ENCODE measurements around the gene SGPL1.
"Not testable (repeated sequence)": the region's sequence is repeated elsewhere in the genome, so short reads cannot be mapped to it uniquely, and the experiment has no call there.

SGPL1 gene

DNA sequence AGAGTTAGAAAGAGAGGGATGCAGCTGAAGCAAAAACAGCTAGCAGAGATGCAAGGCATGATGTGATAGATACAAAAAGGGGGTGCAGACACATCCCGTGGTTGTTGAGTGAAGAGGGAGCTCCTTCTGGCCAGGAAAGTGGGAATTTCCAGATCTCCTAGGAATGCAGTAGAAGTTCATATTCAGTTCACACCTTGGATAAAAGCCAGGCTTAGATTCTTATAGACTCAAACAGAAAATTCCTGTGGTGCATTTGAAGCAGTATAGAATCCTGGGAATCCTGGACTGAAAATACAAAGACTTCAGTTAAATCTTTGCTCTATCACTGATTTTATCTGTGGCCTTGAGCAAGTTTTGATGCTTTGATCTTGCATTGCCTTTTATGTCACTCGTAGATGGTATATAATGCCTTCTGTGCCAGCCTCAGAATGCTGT is 33.9 kb downstream of the SGPL1 start:
- no peaks in the 10 kb centered on the region for H3K9me3 ChIP-seq (ENCODE audit: insufficient read depth, low read depth, low read length)
- H3K27ac ChIP-seq (ENCODE audit: low read depth, low read length): no peak overlapping the region
- no peak overlapping the region for H3K4me3 ChIP-seq (ENCODE audit: low read length)
- 97% methylated on average over 2 of the region's 2 CpGs for WGBS
- H3K27me3 ChIP-seq (ENCODE audit: insufficient read depth, low read length): no peaks in the 10 kb centered on the region
- no peak overlapping the region for H3K9ac ChIP-seq (ENCODE audit: low read depth, low read length)
- peaks cover 73% of the 10 kb centered on the region for H3K36me3 ChIP-seq (ENCODE audit: insufficient read depth, low read length)
- no peaks in the 10 kb centered on the region for H3K4me1 ChIP-seq (ENCODE audit: insufficient read depth, low read length)

DNA sequence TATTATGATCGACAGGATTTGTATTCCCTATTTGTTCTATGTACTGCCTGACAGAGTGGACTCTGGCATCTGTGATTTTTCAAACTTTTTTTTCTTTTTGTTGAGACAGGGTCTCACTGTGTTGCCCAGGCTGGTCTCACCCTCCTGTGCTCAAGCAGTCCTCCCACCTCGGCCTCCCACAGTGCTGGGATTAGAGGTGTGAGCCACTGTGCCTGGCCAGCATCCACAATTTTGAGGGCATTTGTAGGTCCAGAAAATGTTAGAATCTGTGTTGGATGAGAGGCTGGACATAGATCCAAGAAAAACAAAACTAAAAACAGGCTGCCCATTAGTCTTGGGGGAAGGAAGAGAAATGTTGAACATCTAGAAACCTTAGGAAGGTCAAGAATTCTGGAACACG is 34.3 kb downstream of the SGPL1 start:
- WGBS: 95% methylated on average over 3 of the region's 3 CpGs
- Histone ChIP-seq H3K9ac (ENCODE audit: low read depth, low read length) (no peak overlapping the region), H3K4me3 (ENCODE audit: low read length) (no peak overlapping the region), H3K9me3 (ENCODE audit: insufficient read depth, low read depth, low read length) (no peaks in the 10 kb centered on the region), H3K36me3 (ENCODE audit: insufficient read depth, low read length) (peaks cover 75% of the 10 kb centered on the region), H3K4me1 (ENCODE audit: insufficient read depth, low read length) (no peaks in the 10 kb centered on the region), H3K27me3 (ENCODE audit: insufficient read depth, low read length) (no peaks in the 10 kb centered on the region), H3K27ac (ENCODE audit: low read depth, low read length) (no peak overlapping the region)

DNA sequence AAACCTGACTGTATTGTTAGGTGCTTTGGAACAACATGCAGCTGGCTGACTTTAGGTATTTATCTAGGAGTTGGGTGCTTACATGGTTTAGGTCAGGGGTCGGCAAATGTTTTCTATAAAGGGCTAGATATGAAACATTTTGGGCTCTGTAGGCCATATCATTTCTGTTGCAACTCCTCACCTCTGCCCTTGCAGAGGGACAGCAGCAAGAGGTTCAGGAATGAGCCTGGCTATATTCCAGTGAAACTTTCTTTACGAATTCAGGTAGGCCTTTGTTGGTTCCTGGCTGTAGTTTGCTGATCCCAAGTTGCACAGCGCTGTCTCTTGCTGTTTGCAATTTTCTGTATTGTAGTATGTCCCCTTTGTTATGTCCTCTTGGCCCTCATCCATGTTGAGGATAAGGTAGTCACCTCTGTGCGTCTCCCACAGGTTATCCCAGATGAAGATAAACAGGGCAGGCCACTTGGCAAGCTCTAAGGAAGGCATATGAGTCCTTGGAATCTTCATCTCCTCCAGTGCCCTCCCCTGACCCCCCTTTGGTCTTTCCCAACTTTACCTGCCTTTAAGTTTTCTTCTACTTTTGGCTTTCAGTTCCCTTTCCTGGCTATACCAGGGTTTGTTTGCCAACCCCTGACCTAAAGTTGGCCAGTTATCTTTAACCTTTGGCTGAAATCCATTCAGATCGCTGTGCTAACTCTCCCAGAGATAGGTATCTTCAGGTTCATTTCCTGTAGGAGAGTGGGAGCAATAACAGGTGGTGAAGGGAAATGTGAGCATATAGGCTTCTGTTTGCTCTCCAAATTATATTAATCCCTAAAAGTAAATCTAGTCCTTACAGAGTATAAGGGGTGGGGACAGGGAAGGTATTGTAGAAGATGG is 36.1 kb downstream of the SGPL1 start:
- Histone ChIP-seq H3K9me3 (ENCODE audit: insufficient read depth, low read depth, low read length) (no peaks in the 10 kb centered on the region), H3K27ac (ENCODE audit: low read depth, low read length) (no peak overlapping the region), H3K9ac (ENCODE audit: low read depth, low read length) (no peak overlapping the region), H3K4me3 (ENCODE audit: low read length) (no peak overlapping the region), H3K36me3 (ENCODE audit: insufficient read depth, low read length) (peaks cover 73% of the 10 kb centered on the region), H3K27me3 (ENCODE audit: insufficient read depth, low read length) (no peaks in the 10 kb centered on the region), H3K4me1 (ENCODE audit: insufficient read depth, low read length) (no peaks in the 10 kb centered on the region)
- WGBS: 95% methylated on average over 5 of the region's 5 CpGs

DNA sequence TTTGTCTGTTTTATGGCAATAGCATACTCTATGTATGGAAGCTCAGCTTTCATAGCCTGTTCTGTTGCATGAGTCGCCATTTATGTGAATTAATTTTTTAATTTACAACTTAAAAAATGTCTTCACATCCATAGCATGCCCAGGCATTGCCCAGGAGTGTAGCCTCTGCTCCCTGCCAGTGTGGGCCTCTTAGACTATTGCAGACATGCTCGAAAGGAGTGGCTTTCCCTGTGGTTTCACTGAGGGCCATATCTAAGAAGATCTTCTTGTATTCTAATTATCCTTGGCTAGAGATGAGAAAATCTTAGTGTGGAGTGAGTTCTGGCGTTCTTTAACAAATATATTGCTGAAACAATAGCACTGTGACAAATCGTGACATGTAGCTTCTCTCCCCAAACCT is 37.3 kb downstream of the SGPL1 start:
- 97% methylated on average over 3 of the region's 4 CpGs for WGBS
- Histone ChIP-seq H3K27ac (ENCODE audit: low read depth, low read length) (no peak overlapping the region), H3K9ac (ENCODE audit: low read depth, low read length) (no peak overlapping the region), H3K4me3 (ENCODE audit: low read length) (no peak overlapping the region), H3K9me3 (ENCODE audit: insufficient read depth, low read depth, low read length) (no peaks in the 10 kb centered on the region), H3K27me3 (ENCODE audit: insufficient read depth, low read length) (no peaks in the 10 kb centered on the region), H3K4me1 (ENCODE audit: insufficient read depth, low read length) (no peaks in the 10 kb centered on the region), H3K36me3 (ENCODE audit: insufficient read depth, low read length) (peaks cover 77% of the 10 kb centered on the region)

DNA sequence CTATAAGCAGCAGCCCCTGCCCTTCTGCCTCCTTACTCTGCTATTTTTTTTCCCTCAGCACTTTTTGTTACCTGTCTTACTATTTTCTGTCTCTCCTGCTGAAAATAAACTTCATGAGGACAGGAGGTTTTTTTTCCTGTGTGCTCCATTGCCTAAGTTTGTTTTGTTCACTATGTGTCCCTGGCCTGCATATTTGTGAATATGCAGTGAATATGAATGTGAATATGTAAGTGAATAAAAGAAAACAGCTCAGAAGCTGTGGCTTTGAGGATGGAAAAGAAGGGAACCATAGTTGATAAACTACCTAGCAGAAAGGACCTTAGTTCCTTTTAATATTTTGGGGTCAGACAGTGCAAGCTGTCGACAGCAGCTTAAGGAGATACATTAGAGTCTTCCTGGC is 37.7 kb downstream of the SGPL1 start:
- 96% methylated on average over 1 of the region's 1 CpG for WGBS
- Histone ChIP-seq H3K36me3 (ENCODE audit: insufficient read depth, low read length) (peaks cover 81% of the 10 kb centered on the region), H3K4me1 (ENCODE audit: insufficient read depth, low read length) (no peaks in the 10 kb centered on the region), H3K27ac (ENCODE audit: low read depth, low read length) (no peak overlapping the region), H3K9ac (ENCODE audit: low read depth, low read length) (no peak overlapping the region), H3K4me3 (ENCODE audit: low read length) (no peak overlapping the region), H3K27me3 (ENCODE audit: insufficient read depth, low read length) (no peaks in the 10 kb centered on the region), H3K9me3 (ENCODE audit: insufficient read depth, low read depth, low read length) (no peaks in the 10 kb centered on the region)

DNA sequence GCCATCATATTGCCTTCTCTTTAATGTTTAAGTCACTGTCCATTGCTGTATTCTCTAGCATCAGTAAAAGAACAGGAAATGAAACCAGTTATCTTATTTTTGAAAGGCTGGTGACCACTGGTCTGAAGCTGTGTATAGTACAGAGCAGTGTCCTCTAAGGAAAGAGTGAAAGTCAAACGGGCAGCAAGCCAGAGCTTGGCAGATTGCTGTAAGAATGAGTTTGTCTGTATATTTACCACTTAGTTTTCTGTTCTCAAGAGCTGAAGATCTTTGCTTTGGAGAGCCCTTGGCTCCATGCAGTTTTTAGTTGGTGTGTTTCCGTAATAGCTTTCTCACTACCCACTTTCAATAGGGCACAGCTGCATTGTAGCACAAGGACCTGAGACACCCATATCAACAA is 40.7 kb downstream of the SGPL1 start:
- Histone ChIP-seq H3K9ac (ENCODE audit: low read depth, low read length) (no peak overlapping the region), H3K36me3 (ENCODE audit: insufficient read depth, low read length) (peaks cover 90% of the 10 kb centered on the region), H3K4me3 (ENCODE audit: low read length) (no peak overlapping the region), H3K27ac (ENCODE audit: low read depth, low read length) (no peak overlapping the region), H3K27me3 (ENCODE audit: insufficient read depth, low read length) (no peaks in the 10 kb centered on the region), H3K9me3 (ENCODE audit: insufficient read depth, low read depth, low read length) (no peaks in the 10 kb centered on the region), H3K4me1 (ENCODE audit: insufficient read depth, low read length) (no peaks in the 10 kb centered on the region)
- 98% methylated on average over 2 of the region's 2 CpGs for WGBS

DNA sequence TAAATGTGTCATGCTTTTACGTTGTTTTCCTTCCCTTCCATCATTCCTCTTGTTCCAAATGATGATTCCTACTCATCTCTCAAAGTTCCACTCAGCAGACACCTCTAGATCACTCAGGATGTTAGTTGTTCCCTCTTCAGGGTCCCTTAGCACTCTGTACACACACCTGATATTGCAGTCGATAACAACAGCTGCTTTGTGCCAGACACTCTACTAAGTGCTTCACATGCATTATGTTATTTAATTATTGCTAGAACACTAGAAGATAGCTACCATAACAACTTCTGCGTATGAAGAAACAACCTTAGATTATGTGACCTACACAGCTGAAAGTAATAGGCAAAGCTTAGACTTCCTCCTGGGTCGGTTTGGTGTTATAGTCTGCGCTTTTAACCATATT is 43.0 kb downstream of the SGPL1 start:
- Histone ChIP-seq H3K27me3 (ENCODE audit: insufficient read depth, low read length) (no peaks in the 10 kb centered on the region), H3K4me3 (ENCODE audit: low read length) (no peak overlapping the region), H3K27ac (ENCODE audit: low read depth, low read length) (no peak overlapping the region), H3K9ac (ENCODE audit: low read depth, low read length) (no peak overlapping the region), H3K36me3 (ENCODE audit: insufficient read depth, low read length) (peaks cover 80% of the 10 kb centered on the region), H3K9me3 (ENCODE audit: insufficient read depth, low read depth, low read length) (no peaks in the 10 kb centered on the region), H3K4me1 (ENCODE audit: insufficient read depth, low read length) (no peaks in the 10 kb centered on the region)
- WGBS: 94% methylated on average over 5 of the region's 5 CpGs

DNA sequence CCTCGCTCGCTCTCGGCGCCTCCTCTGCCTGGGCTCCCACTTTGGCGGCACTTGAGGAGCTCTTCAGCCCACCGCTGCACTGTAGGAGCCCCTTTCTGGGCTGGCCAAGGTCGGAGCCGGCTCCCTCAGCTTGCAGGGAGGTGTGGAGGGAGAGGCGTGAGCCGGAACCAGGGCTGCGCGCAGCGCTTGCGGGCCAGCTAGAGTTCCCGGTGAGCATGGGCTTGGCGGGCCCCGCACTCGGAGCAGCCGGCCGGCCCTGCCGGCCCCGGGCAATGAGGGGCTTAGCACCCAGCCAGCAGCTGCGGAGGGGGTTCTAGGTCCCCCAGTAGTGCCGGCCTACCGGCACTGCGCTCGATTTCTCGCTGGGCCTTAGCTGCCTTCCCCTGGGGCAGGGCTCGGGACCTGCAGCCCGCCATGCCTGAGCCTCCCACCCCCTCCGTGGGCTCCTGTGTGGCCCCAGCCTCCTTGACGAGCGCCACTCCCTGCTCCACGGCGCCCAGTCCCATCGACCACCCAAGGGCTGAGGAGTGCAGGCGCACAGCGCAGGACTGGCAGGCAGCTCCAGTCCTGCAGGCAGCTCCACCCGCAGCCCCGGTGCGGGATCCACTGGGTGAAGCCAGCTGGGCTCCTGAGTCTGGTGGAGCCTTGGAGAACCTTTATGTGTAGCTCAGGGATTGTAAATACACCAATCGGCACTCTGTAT is 45.9 kb downstream of the SGPL1 start:
- H3K9me3 ChIP-seq (ENCODE audit: insufficient read depth, low read depth, low read length); H3K27ac ChIP-seq (ENCODE audit: low read depth, low read length); H3K4me3 ChIP-seq (ENCODE audit: low read length); H3K27me3 ChIP-seq (ENCODE audit: insufficient read depth, low read length); H3K9ac ChIP-seq (ENCODE audit: low read depth, low read length); H3K4me1 ChIP-seq (ENCODE audit: insufficient read depth, low read length): not testable (repeated sequence)
- WGBS: 96% methylated on average over 42 of the region's 42 CpGs
- peaks cover 65% of the 10 kb centered on the region for H3K36me3 ChIP-seq (ENCODE audit: insufficient read depth, low read length)

DNA sequence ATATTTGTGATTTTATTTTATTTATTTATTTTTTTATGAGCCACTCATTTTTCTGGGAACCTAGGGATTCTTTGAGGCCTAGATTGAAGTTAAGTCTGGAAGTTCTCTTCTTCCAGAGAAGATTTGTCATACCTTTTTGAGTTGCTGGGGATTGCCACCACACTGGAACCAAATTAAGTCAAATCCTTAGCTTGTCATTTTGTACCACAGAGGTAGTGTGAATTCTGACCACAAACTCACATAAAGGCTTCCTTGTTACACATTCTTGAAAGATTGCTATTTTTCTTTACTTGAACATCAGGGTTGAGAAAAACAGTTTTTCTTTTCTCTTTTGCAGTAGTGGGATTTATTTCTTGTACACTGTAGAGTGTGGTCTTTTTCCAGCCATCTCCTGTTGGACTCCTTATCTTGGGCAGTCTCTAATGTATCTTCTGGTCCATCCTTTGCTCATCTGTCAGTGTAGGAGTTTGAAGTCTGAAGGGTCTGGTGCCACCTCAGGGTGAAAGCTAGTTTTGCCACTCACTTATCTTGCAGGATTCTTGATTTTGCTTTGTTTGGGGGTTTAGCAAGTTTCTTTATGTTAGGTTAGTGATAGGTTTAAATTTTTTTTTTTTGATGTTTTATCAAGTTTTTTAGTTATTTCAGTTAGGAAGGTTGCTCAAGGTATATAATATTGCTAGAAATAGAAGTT is 47.9 kb downstream of the SGPL1 start:
- H3K27me3 ChIP-seq (ENCODE audit: insufficient read depth, low read length): no peaks in the 10 kb centered on the region
- H3K4me3 ChIP-seq (ENCODE audit: low read length): no peak overlapping the region
- H3K36me3 ChIP-seq (ENCODE audit: insufficient read depth, low read length): peaks cover 47% of the 10 kb centered on the region
- no peak overlapping the region for H3K9ac ChIP-seq (ENCODE audit: low read depth, low read length)
- H3K9me3 ChIP-seq (ENCODE audit: insufficient read depth, low read depth, low read length): no peaks in the 10 kb centered on the region
- H3K27ac ChIP-seq (ENCODE audit: low read depth, low read length): no peak overlapping the region
- peaks cover 6% of the 10 kb centered on the region; the same call in 1 of the 2 replicates for H3K4me1 ChIP-seq (ENCODE audit: insufficient read depth, low read length)

DNA sequence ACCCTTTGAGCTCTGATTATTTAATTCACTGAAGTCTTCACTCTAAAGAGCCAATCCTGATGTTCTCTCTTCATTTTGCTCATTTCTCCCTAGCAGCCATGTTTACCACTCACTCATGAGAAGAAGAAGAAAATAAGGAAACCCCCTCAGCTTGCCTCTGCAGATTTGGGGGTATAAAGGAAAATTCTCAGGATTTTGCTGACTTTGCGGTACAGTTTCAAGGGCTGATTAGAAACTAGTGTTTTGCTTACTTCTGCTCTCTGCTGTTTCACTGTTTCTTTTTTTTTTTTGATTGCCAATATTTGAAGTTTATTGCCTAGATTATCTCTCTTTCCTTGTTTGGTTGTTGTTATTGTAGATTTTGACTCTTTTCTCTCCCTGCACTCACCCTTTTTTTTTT is 49.2 kb downstream of the SGPL1 start:
- Histone ChIP-seq H3K4me1 (ENCODE audit: insufficient read depth, low read length) (peaks cover 6% of the 10 kb centered on the region; the same call in 1 of the 2 replicates), H3K36me3 (ENCODE audit: insufficient read depth, low read length) (peaks cover 47% of the 10 kb centered on the region), H3K27ac (ENCODE audit: low read depth, low read length) (no peak overlapping the region), H3K9me3 (ENCODE audit: insufficient read depth, low read depth, low read length) (no peaks in the 10 kb centered on the region), H3K4me3 (ENCODE audit: low read length) (no peak overlapping the region), H3K9ac (ENCODE audit: low read depth, low read length) (no peak overlapping the region), H3K27me3 (ENCODE audit: insufficient read depth, low read length) (no peaks in the 10 kb centered on the region)
- 100% methylated on average over 1 of the region's 1 CpG for WGBS

DNA sequence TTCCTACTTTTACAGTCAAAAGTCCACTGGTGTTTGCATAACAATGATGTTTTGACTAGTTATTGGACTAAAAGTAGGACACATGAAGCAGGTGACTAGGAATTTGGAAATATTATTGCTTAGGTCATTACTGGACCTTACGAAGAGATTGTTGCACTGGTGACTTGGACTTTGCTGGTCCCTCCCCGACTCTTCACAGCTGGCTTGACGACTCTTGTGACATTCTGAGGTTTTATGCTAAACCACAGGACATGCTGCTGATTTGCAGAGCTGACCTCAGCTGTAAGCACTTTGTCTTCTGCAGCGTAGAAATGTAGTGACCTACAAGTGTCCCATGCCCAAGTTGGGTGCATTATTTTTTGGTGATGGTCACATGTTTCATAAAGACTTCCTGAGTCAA is 50.7 kb downstream of the SGPL1 start:
- Histone ChIP-seq H3K9me3 (ENCODE audit: insufficient read depth, low read depth, low read length) (no peaks in the 10 kb centered on the region), H3K27ac (ENCODE audit: low read depth, low read length) (no peak overlapping the region), H3K4me3 (ENCODE audit: low read length) (no peak overlapping the region), H3K4me1 (ENCODE audit: insufficient read depth, low read length) (peaks cover 6% of the 10 kb centered on the region; the same call in 1 of the 2 replicates), H3K9ac (ENCODE audit: low read depth, low read length) (no peak overlapping the region), H3K27me3 (ENCODE audit: insufficient read depth, low read length) (no peaks in the 10 kb centered on the region), H3K36me3 (ENCODE audit: insufficient read depth, low read length) (peaks cover 49% of the 10 kb centered on the region)
- WGBS: 91% methylated on average over 4 of the region's 4 CpGs

Measured in HUES64 (cell line).